ENCODE results near the gene MOGAT1.

The MOGAT1 gene

DNA sequence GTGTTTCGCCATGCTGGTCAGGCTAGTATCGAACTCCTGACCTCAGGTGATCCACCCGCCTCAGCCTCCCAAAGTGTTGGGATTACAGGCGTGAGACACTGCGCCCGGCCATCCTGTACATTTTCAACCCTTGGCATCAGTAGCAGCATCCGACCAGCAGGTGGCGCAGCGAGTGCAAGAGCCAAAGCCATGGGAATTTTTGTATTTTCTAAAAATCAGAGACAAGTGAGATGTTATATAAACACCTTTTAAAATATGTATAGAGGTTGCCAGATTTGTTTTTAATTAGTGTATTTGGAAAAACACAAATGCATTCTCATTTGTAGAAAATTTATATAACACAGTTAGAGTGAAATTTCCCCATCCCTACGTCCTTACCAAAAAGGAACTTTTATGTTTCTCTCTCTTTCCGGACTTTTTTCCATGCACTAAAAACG is 36.8 kb downstream of the MOGAT1 start (continued):
- no peak for TF ChIP-seq ZNF558 (tag by site-specific recombination; IDR thresholded peaks at IDR 0.05)
- no peak for TF ChIP-seq ZFP69B (tag by site-specific recombination; IDR thresholded peaks at IDR 0.05)
- peak; percentile 71; the same call in 1 of the 2 replicates for TF ChIP-seq ZNF2 (tag by site-specific recombination; IDR thresholded peaks at IDR 0.05)

DNA sequence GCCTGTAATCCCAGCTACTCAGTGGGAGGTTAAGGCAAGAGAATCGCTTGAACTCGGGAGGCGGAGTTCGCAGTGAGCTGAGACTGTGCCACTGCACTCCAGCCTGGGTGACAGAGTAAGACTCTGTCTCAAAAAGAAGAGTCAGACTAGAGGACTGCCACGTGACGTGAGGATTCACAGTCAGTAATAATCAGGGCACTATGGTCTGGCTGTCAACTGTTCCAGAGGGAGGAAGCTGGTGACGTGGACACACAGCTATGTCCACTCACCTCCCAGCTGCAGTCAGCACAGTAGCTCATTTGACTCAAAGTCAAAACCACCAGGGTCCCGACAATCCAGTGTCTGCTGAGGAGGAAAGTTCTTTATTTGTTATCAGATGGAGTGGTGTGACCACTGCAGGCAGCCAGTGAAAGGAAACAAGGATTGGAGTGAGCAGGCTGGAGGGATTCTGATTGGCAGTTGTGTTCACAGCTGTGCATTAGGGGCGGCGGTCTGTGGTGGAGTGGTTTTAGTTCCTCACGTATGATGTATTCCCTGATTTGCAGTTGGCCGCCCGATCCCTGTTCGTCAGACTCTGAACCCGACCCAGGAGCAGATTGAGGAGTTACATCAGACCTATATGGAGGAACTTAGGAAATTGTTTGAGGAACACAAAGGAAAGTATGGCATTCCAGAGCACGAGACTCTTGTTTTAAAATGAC is 37.9 kb downstream of the MOGAT1 start:
- Histone ChIP-seq H3K36me3 (ENCODE audit: control insufficient read depth in 2 of 2, insufficient read depth in 1 of 2, low read length in 2 of 2) (no peaks in the 10 kb centered on the region), H3K27ac (ENCODE audit: extremely low read depth, low read depth, low read length) (peak overlapping the region; percentile 47), H3K4me3 (ENCODE audit: low read depth, low read length) (peak overlapping the region; percentile 12), H3K4me1 (ENCODE audit: control insufficient read depth, insufficient read depth, low read length) (no peaks in the 10 kb centered on the region), H3K9me3 (ENCODE audit: control insufficient read depth, insufficient read depth, low read depth, low read length) (no peaks in the 10 kb centered on the region)
- ChIA-PET POLR2A (interaction anchor here (0.6 to 1.5 kb wide), 10 partner anchors 44 to 198 kb away, joined by 3 to 19 read pairs (median 3); partner anchors contain the start of gene ACSL3), CTCF (interaction anchor here (0.6 to 5.1 kb wide), 32 partner anchors 8 to 651 kb away, joined by 3 to 33 read pairs (median 4); no protein-coding TSS in a partner anchor)
- TF ChIP-seq ZBTB21 (tag by site-specific recombination; IDR thresholded peaks at IDR 0.05) (peak; percentile 42; the same call in 1 of the 2 replicates), SP7 (tag by site-specific recombination; IDR thresholded peaks at IDR 0.05) (0 out of 2 replicates have a peak, but pooled peaks have one; percentile 62), ZNF629 (tag by site-specific recombination; IDR thresholded peaks at IDR 0.05) (peak; percentile 81), ZNF610 (tag by site-specific recombination; IDR thresholded peaks at IDR 0.05; ENCODE audit: borderline replicate concordance) (no peak), ZNF670 (tag by site-specific recombination; IDR thresholded peaks at IDR 0.05; ENCODE audit: low read depth) (no peak), YY2 (tag by site-specific recombination; IDR thresholded peaks at IDR 0.05) (no peak), ZBTB8A (tag by site-specific recombination; IDR thresholded peaks at IDR 0.05) (no peak), SP2 (tag by site-specific recombination; IDR thresholded peaks at IDR 0.05) (peak; percentile 85), ZNF324 (tag by site-specific recombination; IDR thresholded peaks at IDR 0.05) (no peak), ZSCAN23 (tag by site-specific recombination; IDR thresholded peaks at IDR 0.05) (no peak), ZNF514 (tag by site-specific recombination; IDR thresholded peaks at IDR 0.05) (no peak), ZNF157 (tag by site-specific recombination; IDR thresholded peaks at IDR 0.05) (no peak), SETDB1 (IDR thresholded peaks at IDR 0.05; ENCODE audit: insufficient read length, low read length) (peak; percentile 76), MZF1 (tag by site-specific recombination; IDR thresholded peaks at IDR 0.05; ENCODE audit: borderline replicate concordance) (no peak; the same call in 1 of the 2 replicates), ZNF366 (tag by site-specific recombination; conservative IDR thresholded peaks at IDR 0.05) (peak; percentile 89), ZNF302 (tag by site-specific recombination; IDR thresholded peaks at IDR 0.05; ENCODE audit: low read depth) (no peak)
- TF ChIP-seq, protein P1, sequence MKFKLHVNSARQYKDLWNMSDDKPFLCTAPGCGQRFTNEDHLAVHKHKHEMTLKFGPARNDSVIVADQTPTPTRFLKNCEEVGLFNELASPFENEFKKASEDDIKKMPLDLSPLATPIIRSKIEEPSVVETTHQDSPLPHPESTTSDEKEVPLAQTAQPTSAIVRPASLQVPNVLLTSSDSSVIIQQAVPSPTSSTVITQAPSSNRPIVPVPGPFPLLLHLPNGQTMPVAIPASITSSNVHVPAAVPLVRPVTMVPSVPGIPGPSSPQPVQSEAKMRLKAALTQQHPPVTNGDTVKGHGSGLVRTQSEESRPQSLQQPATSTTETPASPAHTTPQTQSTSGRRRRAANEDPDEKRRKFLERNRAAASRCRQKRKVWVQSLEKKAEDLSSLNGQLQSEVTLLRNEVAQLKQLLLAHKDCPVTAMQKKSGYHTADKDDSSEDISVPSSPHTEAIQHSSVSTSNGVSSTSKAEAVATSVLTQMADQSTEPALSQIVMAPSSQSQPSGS (tag by site-specific recombination; IDR thresholded peaks at IDR 0.05; ENCODE audit: low read depth) = peak; percentile 70
- TF ChIP-seq, protein P2, sequence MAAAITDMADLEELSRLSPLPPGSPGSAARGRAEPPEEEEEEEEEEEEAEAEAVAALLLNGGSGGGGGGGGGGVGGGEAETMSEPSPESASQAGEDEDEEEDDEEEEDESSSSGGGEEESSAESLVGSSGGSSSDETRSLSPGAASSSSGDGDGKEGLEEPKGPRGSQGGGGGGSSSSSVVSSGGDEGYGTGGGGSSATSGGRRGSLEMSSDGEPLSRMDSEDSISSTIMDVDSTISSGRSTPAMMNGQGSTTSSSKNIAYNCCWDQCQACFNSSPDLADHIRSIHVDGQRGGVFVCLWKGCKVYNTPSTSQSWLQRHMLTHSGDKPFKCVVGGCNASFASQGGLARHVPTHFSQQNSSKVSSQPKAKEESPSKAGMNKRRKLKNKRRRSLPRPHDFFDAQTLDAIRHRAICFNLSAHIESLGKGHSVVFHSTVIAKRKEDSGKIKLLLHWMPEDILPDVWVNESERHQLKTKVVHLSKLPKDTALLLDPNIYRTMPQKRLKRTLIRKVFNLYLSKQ (tag by site-specific recombination; IDR thresholded peaks at IDR 0.05; ENCODE audit: borderline replicate concordance) = no peak
- TF ChIP-seq, protein P3, sequence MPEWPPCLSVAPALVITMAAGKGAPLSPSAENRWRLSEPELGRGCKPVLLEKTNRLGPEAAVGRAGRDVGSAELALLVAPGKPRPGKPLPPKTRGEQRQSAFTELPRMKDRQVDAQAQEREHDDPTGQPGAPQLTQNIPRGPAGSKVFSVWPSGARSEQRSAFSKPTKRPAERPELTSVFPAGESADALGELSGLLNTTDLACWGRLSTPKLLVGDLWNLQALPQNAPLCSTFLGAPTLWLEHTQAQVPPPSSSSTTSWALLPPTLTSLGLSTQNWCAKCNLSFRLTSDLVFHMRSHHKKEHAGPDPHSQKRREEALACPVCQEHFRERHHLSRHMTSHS (tag by site-specific recombination; IDR thresholded peaks at IDR 0.05) = no peak
- TF ChIP-seq, protein P4, sequence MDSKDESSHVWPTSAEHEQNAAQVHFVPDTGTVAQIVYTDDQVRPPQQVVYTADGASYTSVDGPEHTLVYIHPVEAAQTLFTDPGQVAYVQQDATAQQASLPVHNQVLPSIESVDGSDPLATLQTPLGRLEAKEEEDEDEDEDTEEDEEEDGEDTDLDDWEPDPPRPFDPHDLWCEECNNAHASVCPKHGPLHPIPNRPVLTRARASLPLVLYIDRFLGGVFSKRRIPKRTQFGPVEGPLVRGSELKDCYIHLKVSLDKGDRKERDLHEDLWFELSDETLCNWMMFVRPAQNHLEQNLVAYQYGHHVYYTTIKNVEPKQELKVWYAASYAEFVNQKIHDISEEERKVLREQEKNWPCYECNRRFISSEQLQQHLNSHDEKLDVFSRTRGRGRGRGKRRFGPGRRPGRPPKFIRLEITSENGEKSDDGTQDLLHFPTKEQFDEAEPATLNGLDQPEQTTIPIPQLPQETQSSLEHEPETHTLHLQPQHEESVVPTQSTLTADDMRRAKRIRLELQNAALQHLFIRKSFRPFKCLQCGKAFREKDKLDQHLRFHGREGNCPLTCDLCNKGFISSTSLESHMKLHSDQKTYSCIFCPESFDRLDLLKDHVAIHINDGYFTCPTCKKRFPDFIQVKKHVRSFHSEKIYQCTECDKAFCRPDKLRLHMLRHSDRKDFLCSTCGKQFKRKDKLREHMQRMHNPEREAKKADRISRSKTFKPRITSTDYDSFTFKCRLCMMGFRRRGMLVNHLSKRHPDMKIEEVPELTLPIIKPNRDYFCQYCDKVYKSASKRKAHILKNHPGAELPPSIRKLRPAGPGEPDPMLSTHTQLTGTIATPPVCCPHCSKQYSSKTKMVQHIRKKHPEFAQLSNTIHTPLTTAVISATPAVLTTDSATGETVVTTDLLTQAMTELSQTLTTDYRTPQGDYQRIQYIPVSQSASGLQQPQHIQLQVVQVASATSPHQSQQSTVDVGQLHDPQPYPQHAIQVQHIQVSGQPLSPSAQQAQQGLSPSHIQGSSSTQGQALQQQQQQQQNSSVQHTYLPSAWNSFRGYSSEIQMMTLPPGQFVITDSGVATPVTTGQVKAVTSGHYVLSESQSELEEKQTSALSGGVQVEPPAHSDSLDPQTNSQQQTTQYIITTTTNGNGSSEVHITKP (tag by site-specific recombination; IDR thresholded peaks at IDR 0.05) = peak; percentile 94
- TF ChIP-seq, protein P5, sequence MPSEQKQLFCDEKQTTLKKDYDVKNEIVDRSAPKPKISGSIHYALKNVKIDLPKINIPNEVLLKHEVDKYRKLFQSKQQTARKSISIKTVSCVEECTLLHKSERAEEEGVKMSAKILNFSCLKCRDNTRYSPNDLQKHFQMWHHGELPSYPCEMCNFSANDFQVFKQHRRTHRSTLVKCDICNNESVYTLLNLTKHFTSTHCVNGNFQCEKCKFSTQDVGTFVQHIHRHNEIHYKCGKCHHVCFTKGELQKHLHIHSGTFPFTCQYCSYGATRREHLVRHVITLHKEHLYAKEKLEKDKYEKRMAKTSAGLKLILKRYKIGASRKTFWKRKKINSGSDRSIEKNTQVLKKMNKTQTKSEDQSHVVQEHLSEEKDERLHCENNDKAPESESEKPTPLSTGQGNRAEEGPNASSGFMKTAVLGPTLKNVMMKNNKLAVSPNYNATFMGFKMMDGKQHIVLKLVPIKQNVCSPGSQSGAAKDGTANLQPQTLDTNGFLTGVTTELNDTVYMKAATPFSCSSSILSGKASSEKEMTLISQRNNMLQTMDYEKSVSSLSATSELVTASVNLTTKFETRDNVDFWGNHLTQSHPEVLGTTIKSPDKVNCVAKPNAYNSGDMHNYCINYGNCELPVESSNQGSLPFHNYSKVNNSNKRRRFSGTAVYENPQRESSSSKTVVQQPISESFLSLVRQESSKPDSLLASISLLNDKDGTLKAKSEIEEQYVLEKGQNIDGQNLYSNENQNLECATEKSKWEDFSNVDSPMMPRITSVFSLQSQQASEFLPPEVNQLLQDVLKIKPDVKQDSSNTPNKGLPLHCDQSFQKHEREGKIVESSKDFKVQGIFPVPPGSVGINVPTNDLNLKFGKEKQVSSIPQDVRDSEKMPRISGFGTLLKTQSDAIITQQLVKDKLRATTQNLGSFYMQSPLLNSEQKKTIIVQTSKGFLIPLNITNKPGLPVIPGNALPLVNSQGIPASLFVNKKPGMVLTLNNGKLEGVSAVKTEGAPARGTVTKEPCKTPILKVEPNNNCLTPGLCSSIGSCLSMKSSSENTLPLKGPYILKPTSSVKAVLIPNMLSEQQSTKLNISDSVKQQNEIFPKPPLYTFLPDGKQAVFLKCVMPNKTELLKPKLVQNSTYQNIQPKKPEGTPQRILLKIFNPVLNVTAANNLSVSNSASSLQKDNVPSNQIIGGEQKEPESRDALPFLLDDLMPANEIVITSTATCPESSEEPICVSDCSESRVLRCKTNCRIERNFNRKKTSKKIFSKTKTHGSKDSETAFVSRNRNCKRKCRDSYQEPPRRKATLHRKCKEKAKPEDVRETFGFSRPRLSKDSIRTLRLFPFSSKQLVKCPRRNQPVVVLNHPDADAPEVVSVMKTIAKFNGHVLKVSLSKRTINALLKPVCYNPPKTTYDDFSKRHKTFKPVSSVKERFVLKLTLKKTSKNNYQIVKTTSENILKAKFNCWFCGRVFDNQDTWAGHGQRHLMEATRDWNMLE (tag by site-specific recombination; conservative IDR thresholded peaks at IDR 0.05; ENCODE audit: low read depth) = no peak

Measured in HEK293 (cell line).